ENCODE results near the gene KCNK2.

GRCh38 chr1:215156232-215156631, 73.7 kb downstream of the KCNK2 start:
- TF ChIP-seq, protein P1, sequence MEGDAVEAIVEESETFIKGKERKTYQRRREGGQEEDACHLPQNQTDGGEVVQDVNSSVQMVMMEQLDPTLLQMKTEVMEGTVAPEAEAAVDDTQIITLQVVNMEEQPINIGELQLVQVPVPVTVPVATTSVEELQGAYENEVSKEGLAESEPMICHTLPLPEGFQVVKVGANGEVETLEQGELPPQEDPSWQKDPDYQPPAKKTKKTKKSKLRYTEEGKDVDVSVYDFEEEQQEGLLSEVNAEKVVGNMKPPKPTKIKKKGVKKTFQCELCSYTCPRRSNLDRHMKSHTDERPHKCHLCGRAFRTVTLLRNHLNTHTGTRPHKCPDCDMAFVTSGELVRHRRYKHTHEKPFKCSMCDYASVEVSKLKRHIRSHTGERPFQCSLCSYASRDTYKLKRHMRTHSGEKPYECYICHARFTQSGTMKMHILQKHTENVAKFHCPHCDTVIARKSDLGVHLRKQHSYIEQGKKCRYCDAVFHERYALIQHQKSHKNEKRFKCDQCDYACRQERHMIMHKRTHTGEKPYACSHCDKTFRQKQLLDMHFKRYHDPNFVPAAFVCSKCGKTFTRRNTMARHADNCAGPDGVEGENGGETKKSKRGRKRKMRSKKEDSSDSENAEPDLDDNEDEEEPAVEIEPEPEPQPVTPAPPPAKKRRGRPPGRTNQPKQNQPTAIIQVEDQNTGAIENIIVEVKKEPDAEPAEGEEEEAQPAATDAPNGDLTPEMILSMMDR (conservative IDR thresholded peaks at IDR 0.05; ENCODE audit: low read depth, low read length) = no peak
- TF ChIP-seq POLR2A (IDR thresholded peaks at IDR 0.05; ENCODE audit: low read depth, low read length) = no peak
- TF ChIP-seq MXI1 (IDR thresholded peaks at IDR 0.05; ENCODE audit: borderline replicate concordance, low read depth, low read length) = no peak
- no peak for TF ChIP-seq RCOR1 (IDR thresholded peaks at IDR 0.05; ENCODE audit: insufficient replicate concordance, low read length)
- TF ChIP-seq, protein P2, sequence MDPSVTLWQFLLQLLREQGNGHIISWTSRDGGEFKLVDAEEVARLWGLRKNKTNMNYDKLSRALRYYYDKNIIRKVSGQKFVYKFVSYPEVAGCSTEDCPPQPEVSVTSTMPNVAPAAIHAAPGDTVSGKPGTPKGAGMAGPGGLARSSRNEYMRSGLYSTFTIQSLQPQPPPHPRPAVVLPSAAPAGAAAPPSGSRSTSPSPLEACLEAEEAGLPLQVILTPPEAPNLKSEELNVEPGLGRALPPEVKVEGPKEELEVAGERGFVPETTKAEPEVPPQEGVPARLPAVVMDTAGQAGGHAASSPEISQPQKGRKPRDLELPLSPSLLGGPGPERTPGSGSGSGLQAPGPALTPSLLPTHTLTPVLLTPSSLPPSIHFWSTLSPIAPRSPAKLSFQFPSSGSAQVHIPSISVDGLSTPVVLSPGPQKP (IDR thresholded peaks at IDR 0.05; ENCODE audit: borderline replicate concordance, low read depth, low read length) = no peak
- no peak for TF ChIP-seq MAFK (IDR thresholded peaks at IDR 0.05; ENCODE audit: low read depth, low read length)
